Liver (tissue), 9 donors: ENCODE data around the gene MORN4. TPM values are rescaled to one million over a fixed set of nuclear protein-coding genes. Genes with fewer than 3 reads are reported as not detected.

Source experiments
- DNase-seq: peaks from one replicate; pipeline ENCODE4 v3.0.0-alpha.2; 2017; ENCODE audit warnings: low spot score
- H3K27ac ChIP-seq, 2 donors: one replicate each; pipeline ENCODE4 v1.7.0; 2013; ENCODE audit warnings: inconsistent platforms in 2 of 2, low read length in 2 of 2, control low read depth in 1 of 2, low read depth in 1 of 2, mild to moderate bottlenecking in 1 of 2
- H3K27me3 ChIP-seq, 4 donors: one replicate each; pipeline versions ENCODE4 v1.6.1 to v1.7.0; 2013; ENCODE audit warnings: low read length in 3 of 4, inconsistent platforms in 1 of 4, mild to moderate bottlenecking in 1 of 4, moderate library complexity in 1 of 4; ENCODE audit not compliant: control insufficient read depth in 4 of 4, insufficient read depth in 4 of 4
- H3K36me3 ChIP-seq, 4 donors: one replicate each; pipeline versions ENCODE4 v1.6.1 to v1.7.0; 2013; ENCODE audit warnings: low read length in 3 of 4, mild to moderate bottlenecking in 3 of 4, low read depth in 1 of 4, moderate library complexity in 1 of 4; ENCODE audit not compliant: control insufficient read depth in 4 of 4, insufficient read depth in 3 of 4
- H3K4me1 ChIP-seq, 4 donors: one replicate each; pipeline versions ENCODE4 v1.6.1 to v1.7.0; 2013; ENCODE audit warnings: low read length in 3 of 4, mild to moderate bottlenecking in 3 of 4, moderate library complexity in 1 of 4; ENCODE audit not compliant: control insufficient read depth in 4 of 4, insufficient read depth in 4 of 4
- H3K4me3 ChIP-seq, 3 donors: one replicate each; pipeline versions ENCODE4 v1.6.1 to v1.7.0; 2013; ENCODE audit warnings: low read length in 3 of 3, control low read depth in 1 of 3, low read depth in 1 of 3, mild to moderate bottlenecking in 1 of 3
- H3K9ac ChIP-seq, 2 donors: one replicate each; pipeline ENCODE4 v1.7.0; 2013; ENCODE audit warnings: low read length in 2 of 2, mild to moderate bottlenecking in 2 of 2, moderate library complexity in 2 of 2, control low read depth in 1 of 2, low read depth in 1 of 2
- H3K9me3 ChIP-seq, 4 donors: one replicate each; pipeline versions ENCODE4 v1.6.1 to v1.7.0; 2013; ENCODE audit warnings: low read length in 3 of 4; ENCODE audit not compliant: control insufficient read depth in 4 of 4
- ATF3 ChIP-seq: IDR thresholded peaks from 2 replicates; pipeline ENCODE4 v1.6.1; 2016; ENCODE audit warnings: antibody characterized with exemption
- CTCF ChIP-seq: fragments of 150-350 bp; IDR thresholded peaks from 2 replicates; pipeline ENCODE4 v1.5.1; 2017; ENCODE audit warnings: improper control_type of control experiment, low read depth, low read length; ENCODE audit not compliant: missing input control
- EGR1 ChIP-seq, 2 donors: IDR thresholded peaks; 2 replicates each; pipeline ENCODE4 v1.6.1; 2016 to 2018; ENCODE audit warnings: antibody characterized with exemption in 2 of 2, low read depth in 2 of 2
- FOXA2 ChIP-seq: IDR thresholded peaks from 2 replicates; pipeline ENCODE4 v1.6.1; 2016; ENCODE audit warnings: antibody characterized with exemption
- GABPA ChIP-seq, 2 donors: IDR thresholded peaks in 1 of 2; conservative IDR thresholded peaks in 1 of 2; 2 replicates each; pipeline ENCODE4 v1.6.1; 2016; ENCODE audit warnings: antibody characterized with exemption in 2 of 2, mild to moderate bottlenecking in 1 of 2, moderate library complexity in 1 of 2
- HNF4A ChIP-seq, 2 donors: conservative IDR thresholded peaks; 2 replicates each; pipeline ENCODE4 v1.6.1; 2016; ENCODE audit warnings: antibody characterized with exemption in 2 of 2, mild to moderate bottlenecking in 2 of 2
- JUND ChIP-seq, 2 donors: IDR thresholded peaks; 2 replicates each; pipeline ENCODE4 v1.6.1; 2016; ENCODE audit warnings: antibody characterized with exemption in 2 of 2
- MAX ChIP-seq: IDR thresholded peaks from 2 replicates; pipeline ENCODE4 v1.6.1; 2016; ENCODE audit warnings: antibody characterized with exemption
- NR2F2 ChIP-seq: IDR thresholded peaks from 2 replicates; pipeline ENCODE4 v1.6.1; 2016; ENCODE audit warnings: antibody characterized with exemption
- REST ChIP-seq: IDR thresholded peaks from 2 replicates; pipeline ENCODE4 v1.6.1; 2016; ENCODE audit warnings: antibody characterized with exemption, mild to moderate bottlenecking
- RXRA ChIP-seq, 2 donors: IDR thresholded peaks; 2 replicates each; pipeline ENCODE4 v1.6.1; 2017 to 2018; ENCODE audit warnings: antibody characterized with exemption in 2 of 2, mild to moderate bottlenecking in 1 of 2
- SP1 ChIP-seq: IDR thresholded peaks from 2 replicates; pipeline ENCODE4 v1.6.1; 2018; ENCODE audit warnings: antibody characterized with exemption, mild to moderate bottlenecking
- TAF1 ChIP-seq: conservative IDR thresholded peaks from 2 replicates; pipeline ENCODE4 v1.6.1; 2016; ENCODE audit warnings: antibody characterized with exemption, mild to moderate bottlenecking
- YY1 ChIP-seq: IDR thresholded peaks from 2 replicates; pipeline ENCODE4 v1.6.1; 2016; ENCODE audit warnings: antibody characterized with exemption, mild to moderate bottlenecking
- ZBTB33 ChIP-seq: IDR thresholded peaks from 2 replicates; pipeline ENCODE4 v1.6.1; 2016; ENCODE audit warnings: antibody characterized with exemption
- WGBS: extraction: QIAGEN DNeasy Blood & Tissue Kit; methylation state at CpG from one replicate; pipeline ENCODE4 v1.1.7; 2013; 5-methylcytosine and 5-hydroxymethylcytosine counted together
- polyA plus RNA-seq, 2 donors: library from polyadenylated mRNA; stranded (reverse) in 1 of 2; unstranded in 1 of 2; fragments of 200-250 nt in 1 of 2; fragments of >200 nt in 1 of 2; fragmentation: Nextera tagmentation in 1 of 2; extraction: Ambion mirVana in 1 of 2; gene quantifications; one replicate each; pipeline versions ENCODE4 v1.2.1 to v1.2.3, GENCODE V29; 2013 to 2015
- total RNA-seq, 2 donors: library from RNA; depleted of rRNA; stranded (reverse); fragments of >200 nt; gene quantifications; one replicate each; pipeline ENCODE4 v1.2.3, GENCODE V29; 2014
- donor health status: healthy.
- donor health status: healthy.
- donor health status: healthy.
- donor health status: healthy.
- donor health status: healthy.

MORN4 gene
- total and polyA plus RNA-seq, 4 donors: 0.42 to 3.1 (median 2.1) TPM

- H3K9me3 ChIP-seq: no peaks in the 10 kb centered on the region
- no peak overlapping the region for H3K4me3 ChIP-seq
- H3K27me3 ChIP-seq: no peaks in the 10 kb centered on the region
- H3K36me3 ChIP-seq: peaks cover 1 to 14% (median 6%) of the 10 kb centered on the region in 4 donors
- WGBS: 100% methylated on average over 1 of the region's 1 CpG
- no peak overlapping the region for H3K27ac ChIP-seq
- TF ChIP-seq GABPA (IDR thresholded peaks at IDR 0.05 in 1 of 2, conservative IDR thresholded peaks at IDR 0.05 in 1 of 2) (no peak), REST (no peak), TAF1 (no peak), NR2F2 (no peak), HNF4A (conservative IDR thresholded peaks at IDR 0.05) (no peak), YY1 (no peak)
- H3K4me1 ChIP-seq: peaks cover 3 to 10% (median 7%) of the 10 kb centered on the region in 4 donors
- H3K9ac ChIP-seq: no peak overlapping the region
- no peak for DNase-seq
These were observed 32.7 kb downstream of the MORN4 start for GRCh38 chr10:97600616-97601015.

GRCh38 chr10:97599272-97599619 lies 34.1 kb downstream of the MORN4 start:
- peaks cover 1 to 11% (median 6%) of the 10 kb centered on the region in 4 donors for H3K36me3 ChIP-seq
- TF ChIP-seq ATF3: no peak
- no peak for TF ChIP-seq ZBTB33
- no peak for TF ChIP-seq EGR1 (IDR thresholded peaks at IDR 0.05; ENCODE audit: low read depth in 2 of 2)
- no peak for TF ChIP-seq HNF4A (conservative IDR thresholded peaks at IDR 0.05)
- no peak for TF ChIP-seq TAF1
- no peak for TF ChIP-seq FOXA2
- TF ChIP-seq RXRA (IDR thresholded peaks at IDR 0.05): no peak
- no peak for TF ChIP-seq CTCF
- no peak for TF ChIP-seq GABPA (IDR thresholded peaks at IDR 0.05 in 1 of 2, conservative IDR thresholded peaks at IDR 0.05 in 1 of 2)
- no peak for TF ChIP-seq MAX
- TF ChIP-seq NR2F2: no peak
- TF ChIP-seq SP1: no peak
- no peak for TF ChIP-seq JUND (IDR thresholded peaks at IDR 0.05)
- no peak for TF ChIP-seq YY1
- H3K4me3 ChIP-seq: no peak overlapping the region
- H3K9ac ChIP-seq: no peak overlapping the region
- DNase-seq: no peak
- WGBS: 92% methylated on average over 6 of the region's 6 CpGs
- peaks cover 3 to 11% (median 9%) of the 10 kb centered on the region in 4 donors for H3K4me1 ChIP-seq
- no peaks in the 10 kb centered on the region for H3K9me3 ChIP-seq
- no peak overlapping the region for H3K27ac ChIP-seq
- no peaks in the 10 kb centered on the region for H3K27me3 ChIP-seq
